Right renal cortex interstitium (tissue), 3 donors: ENCODE data around the gene MYRFL. TPM values are rescaled to one million over a fixed set of nuclear protein-coding genes. Genes with fewer than 3 reads are reported as not detected.

Experiments used
- polyA plus RNA-seq, 3 donors: library from polyadenylated mRNA; unstranded; fragments of 120-200 nt; gene quantifications; one replicate each; pipeline ENCODE4 v1.2.1, GENCODE V29; 2013; ENCODE audit not compliant: insufficient read length in 3 of 3

The MYRFL gene
- polyA plus RNA-seq, 3 donors, result 1.1 to 1.9 (median 1.2) TPM

Other genes starting within 250 kb of the MYRFL start
- 100 to 1,000 TPM; 265 to 268 (median 267) TPM for gene CCT2, start 239.8 kb upstream of the MYRFL start, polyA plus RNA-seq
- under 1 TPM in 2 of 3 donors, not detected in 1; 0.04 to 0.10 TPM for gene LRRC10, start 214.3 kb upstream of the MYRFL start, polyA plus RNA-seq
- under 1 TPM; 0.32 to 0.47 (median 0.46) TPM for gene BEST3, start 125.9 kb upstream of the MYRFL start, polyA plus RNA-seq
- 10 to 100 TPM; 79.5 to 87.0 (median 85.4) TPM for gene RAB3IP, start 86.4 kb upstream of the MYRFL start, polyA plus RNA-seq